ENCODE measurements around the gene ZDHHC4.

The ZDHHC4 gene

DNA sequence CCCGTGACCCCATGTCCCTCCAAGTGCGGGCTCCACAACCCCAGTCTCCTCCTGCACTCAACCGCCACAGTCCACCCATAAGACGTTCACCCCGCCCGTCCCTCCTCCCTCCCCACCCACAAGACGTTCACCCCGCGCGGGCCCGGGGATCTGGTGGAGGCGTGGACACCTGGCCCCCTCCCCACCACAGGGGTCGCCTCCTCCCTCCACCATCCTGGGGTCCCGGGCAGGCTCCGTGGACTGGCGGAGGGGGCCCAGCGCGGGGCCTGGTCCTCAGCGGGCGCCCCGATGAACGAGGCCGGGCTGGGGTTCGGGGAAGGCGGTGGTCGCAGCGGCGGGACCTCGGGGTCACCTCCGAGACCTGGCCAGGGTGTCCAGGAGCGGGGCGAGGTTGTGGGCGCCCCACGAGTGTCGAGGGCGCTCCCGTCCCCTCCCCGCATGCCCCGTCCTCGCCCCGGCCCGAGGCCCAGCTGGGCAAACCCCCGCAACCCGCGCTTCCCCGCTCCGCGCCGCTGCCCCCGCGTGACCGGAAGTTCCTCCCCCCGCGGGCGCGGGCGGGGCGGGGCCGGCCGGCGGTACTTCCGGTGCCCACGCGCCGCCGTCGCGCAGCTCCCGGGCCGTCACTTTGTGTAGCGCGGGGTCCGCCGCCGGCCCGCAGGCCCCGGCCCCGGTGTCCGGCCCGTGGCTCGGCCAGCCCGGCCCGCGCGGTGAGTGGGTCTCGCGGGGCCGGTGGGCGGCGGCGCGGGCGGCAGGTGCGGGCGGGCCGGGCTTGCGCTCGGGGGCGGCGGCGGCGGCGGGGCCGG lies 59.7 kb downstream of the ZDHHC4 start, which contains the start of gene ZNF316:
Gene ZNF316, plus strand, starts transcription at position 578 of the 803 bp plus-strand sequence. CDS start 5,092 bp downstream, outside the sequence.
- CTCF ChIA-PET: interaction anchor here (0.7 to 2.0 kb wide), 4 partner anchors 17 to 62 kb away, joined by 3 to 5 read pairs (median 3); no protein-coding TSS in a partner anchor
- Histone ChIP-seq H3K4me3 (ENCODE audit: control insufficient read depth in 1 of 7, extremely low read depth in 1 of 7, insufficient read depth in 4 of 7, low read depth in 2 of 7, low read length in 6 of 7) (peak within 1 kb of the TSS; percentile 62 to 81 (median 75)), H3K36me3 (ENCODE audit: control insufficient read depth in 4 of 4, insufficient read depth in 4 of 4, low read length in 3 of 4) (peaks cover 7 to 35% (median 20%) of the 10 kb centered on the region in 4 experiments), H3K4me1 (ENCODE audit: control extremely low read depth in 1 of 4, control insufficient read depth in 4 of 4, insufficient read depth in 4 of 4, low read length in 3 of 4) (peaks cover 0 to 36% (median 24%) of the 10 kb centered on the region in 4 experiments), H3K27ac (ENCODE audit: insufficient read depth in 1 of 2, low read depth in 1 of 2, low read length in 2 of 2, poor library complexity in 1 of 2, severe bottlenecking in 2 of 2) (peak within 1 kb of the TSS in 1 of 2 experiments; percentile 58), H3K27me3 (replicated peaks in 2 of 5; ENCODE audit: control insufficient read depth in 4 of 5, insufficient read depth in 5 of 5, low read length in 4 of 5) (no peaks in the 10 kb centered on the region), H3K9me3 (ENCODE audit: control extremely low read depth in 1 of 5, control insufficient read depth in 4 of 5, insufficient read depth in 2 of 5, low read depth in 1 of 5, low read length in 4 of 5) (peaks cover 0 to 3% (median 0%) of the 10 kb centered on the region in 5 experiments)
- peak in 2 of 3 donors; percentile 39 to 49 for DNase-seq
- under 1% methylated on average over 49 of the region's 104 CpGs for WGBS (ENCODE audit: insufficient coverage)
- POLR2A ChIA-PET: interaction anchor here (1.6 kb wide), 1 partner anchor 14 kb away, joined by 3 read pairs; no protein-coding TSS in a partner anchor

DNA sequence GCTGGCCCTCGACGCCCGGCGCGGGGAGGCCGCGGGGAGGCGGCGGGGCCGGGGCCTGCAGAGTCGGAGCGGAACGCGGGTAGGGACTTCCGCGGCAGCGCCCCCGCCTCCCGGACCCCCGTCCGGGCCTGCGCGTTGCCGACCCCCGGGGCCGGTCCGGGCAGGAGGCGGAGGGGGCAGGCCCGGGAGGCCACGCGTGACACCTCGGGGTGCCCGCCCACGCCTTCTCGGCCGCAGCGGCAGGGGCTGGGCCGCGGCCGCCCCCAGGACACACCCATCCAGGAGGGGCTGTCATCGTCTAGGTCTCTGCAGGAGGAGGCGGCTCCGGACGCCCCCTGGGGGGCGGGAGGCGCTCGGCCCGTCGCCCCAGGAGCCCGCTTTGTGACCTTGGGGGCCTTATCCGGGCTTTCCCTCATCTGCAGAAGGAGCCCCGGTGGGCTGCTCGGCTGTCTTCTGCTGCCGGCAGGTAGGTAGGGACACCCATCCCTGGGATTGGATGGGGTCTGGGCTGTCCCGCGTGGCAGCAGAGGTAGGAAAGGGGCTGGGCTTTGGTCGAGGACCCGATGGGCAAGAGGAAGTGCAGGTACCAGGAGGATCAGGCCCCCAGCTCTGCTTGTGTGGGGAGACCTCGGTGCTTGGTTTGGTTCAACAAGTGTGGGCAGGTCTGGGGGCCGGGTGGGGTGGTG lies 60.4 kb downstream of the ZDHHC4 start:
- POLR2A ChIA-PET: interaction anchor here (0.5 to 1.6 kb wide), 3 partner anchors 13 to 121 kb away, joined by 3 to 8 read pairs (median 5); no protein-coding TSS in a partner anchor
- Histone ChIP-seq H3K9me3 (ENCODE audit: control extremely low read depth in 1 of 5, control insufficient read depth in 4 of 5, insufficient read depth in 2 of 5, low read depth in 1 of 5, low read length in 4 of 5) (peaks cover 0 to 3% (median 0%) of the 10 kb centered on the region in 5 experiments), H3K4me3 (ENCODE audit: control insufficient read depth in 1 of 7, extremely low read depth in 1 of 7, insufficient read depth in 4 of 7, low read depth in 2 of 7, low read length in 6 of 7) (peak overlapping the region; percentile 62 to 81 (median 75)), H3K36me3 (ENCODE audit: control insufficient read depth in 4 of 4, insufficient read depth in 4 of 4, low read length in 3 of 4) (peaks cover 7 to 42% (median 25%) of the 10 kb centered on the region in 4 experiments), H3K27me3 (replicated peaks in 2 of 5; ENCODE audit: control insufficient read depth in 4 of 5, insufficient read depth in 5 of 5, low read length in 4 of 5) (no peaks in the 10 kb centered on the region), H3K4me1 (ENCODE audit: control extremely low read depth in 1 of 4, control insufficient read depth in 4 of 4, insufficient read depth in 4 of 4, low read length in 3 of 4) (peaks cover 0 to 36% (median 24%) of the 10 kb centered on the region in 4 experiments), H3K27ac (ENCODE audit: insufficient read depth in 1 of 2, low read depth in 1 of 2, low read length in 2 of 2, poor library complexity in 1 of 2, severe bottlenecking in 2 of 2) (peak overlapping the region in 1 of 2 experiments; percentile 38)
- peak; percentile 69 to 84 (median 81) for DNase-seq
- CTCF ChIA-PET: interaction anchor here (0.6 to 2.0 kb wide), 5 partner anchors 12 to 89 kb away, joined by 3 to 5 read pairs (median 3); no protein-coding TSS in a partner anchor
- under 1% methylated on average over 48 of the region's 60 CpGs for WGBS (ENCODE audit: insufficient coverage)
